ENCODE measurements around the gene CLIP3.

Gene CLIP3

GRCh38 chr19:35975608-35976214, 57.0 kb downstream of the CLIP3 start:
- DNase-seq: no peak

GRCh38 chr19:35973487-35973886, 59.2 kb downstream of the CLIP3 start:
- DNase-seq: no peak

- DNase-seq: no peak
Observed at GRCh38 chr19:35966771-35967170, 65.9 kb downstream of the CLIP3 start.
